Aorta (tissue), 5 donors: ENCODE measurements around the gene RSBN1. TPM values are rescaled to one million over a fixed set of nuclear protein-coding genes. Genes with fewer than 3 reads are reported as not detected.

Experiments
- ATAC-seq: fragments of 200-7000 bp; cut with Tn5 transposase; one replicate; pipeline ENCODE4 v1.9.1; 2022; ENCODE audit warnings: moderate library complexity; ENCODE audit not compliant: low FRiP score
- DNase-seq, 2 donors: peaks; one replicate each; pipeline ENCODE4 v3.0.0-alpha.2; 2020
- H3K27ac ChIP-seq, 2 donors: one replicate each; pipeline ENCODE4 v1.5.1; 2013; ENCODE audit warnings: low read length in 2 of 2, mild to moderate bottlenecking in 2 of 2, moderate library complexity in 2 of 2, control low read depth in 1 of 2, inconsistent platforms in 1 of 2, low read depth in 1 of 2
- H3K27me3 ChIP-seq, 2 donors: one replicate each; pipeline ENCODE4 v1.6.1; 2013; ENCODE audit warnings: control low read depth in 1 of 2, low read length in 1 of 2, mild to moderate bottlenecking in 1 of 2, moderate library complexity in 1 of 2; ENCODE audit not compliant: insufficient read depth in 2 of 2, control insufficient read depth in 1 of 2
- H3K36me3 ChIP-seq, 2 donors: one replicate each; pipeline ENCODE4 v1.6.1; 2013; ENCODE audit warnings: control low read depth in 1 of 2, low read length in 1 of 2, mild to moderate bottlenecking in 1 of 2; ENCODE audit not compliant: insufficient read depth in 2 of 2, control insufficient read depth in 1 of 2
- H3K4me1 ChIP-seq, 2 donors: one replicate each; pipeline ENCODE4 v1.6.1; 2013; ENCODE audit warnings: low read length in 2 of 2, control low read depth in 1 of 2, mild to moderate bottlenecking in 1 of 2, moderate library complexity in 1 of 2; ENCODE audit not compliant: insufficient read depth in 2 of 2, control insufficient read depth in 1 of 2
- H3K4me3 ChIP-seq, 2 donors: one replicate each; pipeline ENCODE4 v1.5.1; 2013; ENCODE audit warnings: low read length in 2 of 2, control low read depth in 1 of 2, mild to moderate bottlenecking in 1 of 2
- H3K9me3 ChIP-seq: one replicate; pipeline ENCODE4 v1.6.1; 2013; ENCODE audit warnings: mild to moderate bottlenecking, low read length; ENCODE audit not compliant: control insufficient read depth
- WGBS, 2 donors: extraction: QIAGEN DNeasy Blood & Tissue Kit; methylation state at CpG; one replicate each; pipeline ENCODE4 v1.1.7; 2013; 5-methylcytosine and 5-hydroxymethylcytosine counted together
- intact Hi-C, 2 donors: fragments of 100-400 bp; cut with DNase I; formaldehyde crosslinking; loops; one replicate each; pipeline versions ENCODE4 v1.14.2 to v1.15.0; 2022
- long read RNA-seq, 2 donors: library from polyadenylated mRNA; unstranded; transcript quantifications; one replicate each; pipeline ENCODE4 v2.0.0, GENCODE V29; 2020 to 2021
- polyA plus RNA-seq, 2 donors: library from polyadenylated mRNA; stranded (reverse); fragments of 200-250 nt; gene quantifications; one replicate each; pipeline ENCODE4 v1.2.3, GENCODE V29; 2013
- total RNA-seq, 2 donors: library from RNA; stranded (reverse); fragmentation: NEBNext Ultra II Directional; extraction: Animal tissue kit (Norgen Biotek cat#: 25700); gene quantifications; one replicate each; pipeline ENCODE4 v1.2.1, GENCODE V29; 2021
- donor health status: healthy with polysubstance abuse.
- donor health status: Bipolar disorder and iron deficiency.
- donor health status: DM: no; HTN: no; CAD: no.
- donor health status: DM: no; HTN: no; CAD: no.
- donor health status: DM: yes; HTN: yes; CAD: no.

The RSBN1 gene
- total RNA-seq (10 to 100 TPM; 17.1 to 22.5 TPM), polyA plus RNA-seq (1 to 10 TPM; 3.6 to 5.2 TPM)
- long read RNA-seq, donor 1, full-length matches to known transcripts = 3 of 11 reads
- long read RNA-seq, donor 1, partial matches to known transcripts = 7 of 11 reads
- long read RNA-seq, donor 1, other reads (novel, unspliced or antisense) = 1 of 11 reads
- long read RNA-seq, donor 2, full-length matches to known transcripts = 5 of 27 reads
- long read RNA-seq, donor 2, partial matches to known transcripts = 19 of 27 reads
- long read RNA-seq, donor 2, other reads (novel, unspliced or antisense) = 3 of 27 reads

- Histone ChIP-seq H3K27me3 (no peaks in the 10 kb centered on the region), H3K27ac (peak within 1 kb of the TSS; percentile 34 to 61), H3K9me3 (no peaks in the 10 kb centered on the region), H3K4me1 (peaks cover 0 to 1% of the 10 kb centered on the region in 2 donors), H3K4me3 (peak within 1 kb of the TSS; percentile 61 to 84), H3K36me3 (no peaks in the 10 kb centered on the region)
- intact Hi-C loops = loop anchor here in 1 of 2 donors (5.0 kb wide), 1 partner anchor 50 kb away; no protein-coding TSS in a partner anchor
- peak; percentile 99 for DNase-seq
- 0% methylated on average over 72 to 82 of the region's 82 CpGs for WGBS, 2 donors
- ATAC-seq = peak; percentile 99
Observed at GRCh38 chr1:113811888-113812660, at the start of gene RSBN1. TSS of gene RSBN1 (minus strand) at chr1:113812476. CDS start at chr1:113812412, 64 bp downstream.

DNA sequence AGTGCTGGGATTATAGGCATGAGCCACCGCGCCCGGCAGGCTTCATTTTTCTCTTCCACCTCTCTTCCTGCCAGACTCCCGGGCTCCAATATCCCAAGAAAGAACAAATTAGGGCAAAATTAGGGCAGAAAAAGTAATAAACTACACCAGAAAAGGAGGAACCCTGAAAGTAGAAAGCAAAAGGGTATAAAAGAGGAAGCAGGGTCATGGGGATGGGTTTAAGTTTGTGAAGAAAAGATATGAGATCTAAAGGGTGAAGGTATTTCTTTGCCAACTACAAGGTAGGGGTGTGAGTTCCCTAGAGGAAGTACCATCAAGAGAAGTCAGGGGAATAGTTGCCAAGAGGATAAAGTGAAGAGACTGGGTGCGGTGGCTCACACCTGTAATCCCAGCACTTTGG, 49.4 kb upstream of the RSBN1 start:
- ATAC-seq = no peak

DNA sequence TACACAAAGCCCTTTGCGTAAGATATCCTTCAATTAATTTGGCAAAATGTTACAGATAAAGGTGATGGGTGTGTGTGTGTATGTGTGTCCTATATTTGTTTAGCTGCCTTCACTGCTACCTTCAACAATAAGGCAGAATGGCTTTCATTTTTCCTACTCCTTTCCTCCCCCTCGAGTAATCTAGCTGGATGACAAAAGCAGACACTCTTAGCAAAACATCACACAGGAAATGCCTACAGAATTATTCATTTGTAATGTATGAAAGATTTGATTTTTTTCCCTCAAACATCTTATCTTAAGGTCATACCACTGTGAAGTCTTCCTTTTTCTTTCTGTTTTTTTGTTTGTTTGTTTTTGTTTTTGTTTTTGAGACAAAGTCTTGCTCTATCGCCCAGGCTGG, 48.6 kb upstream of the RSBN1 start:
- 39 to 42% methylated on average over 3 of the region's 3 CpGs for WGBS, 2 donors
- Histone ChIP-seq H3K4me1 (no peaks in the 10 kb centered on the region), H3K27ac (no peak overlapping the region), H3K27me3 (no peaks in the 10 kb centered on the region), H3K36me3 (no peaks in the 10 kb centered on the region), H3K9me3 (no peaks in the 10 kb centered on the region), H3K4me3 (no peak overlapping the region)
- DNase-seq = no peak
- no peak for ATAC-seq
- intact Hi-C loops = no loop called here

More for the DNA sequence above, 49.4 kb upstream of the RSBN1 start:
- no peak overlapping the region for H3K4me3 ChIP-seq
- intact Hi-C loops = no loop called here
- H3K4me1 ChIP-seq = no peaks in the 10 kb centered on the region
- WGBS, 2 donors = 91 to 93% methylated on average over 5 of the region's 5 CpGs
- DNase-seq = no peak
- no peaks in the 10 kb centered on the region for H3K9me3 ChIP-seq
- H3K27me3 ChIP-seq = no peaks in the 10 kb centered on the region
- H3K27ac ChIP-seq = no peak overlapping the region
- no peaks in the 10 kb centered on the region for H3K36me3 ChIP-seq

- Histone ChIP-seq H3K27ac (no peak overlapping the region), H3K9me3 (no peaks in the 10 kb centered on the region), H3K4me3 (no peak overlapping the region), H3K27me3 (no peaks in the 10 kb centered on the region), H3K4me1 (no peaks in the 10 kb centered on the region), H3K36me3 (no peaks in the 10 kb centered on the region)
- ATAC-seq (no peak), DNase-seq (no peak)
- intact Hi-C loops = no loop called here
- WGBS, 2 donors = 63 to 72% methylated on average over 3 of the region's 3 CpGs
Observed at GRCh38 chr1:113859478-113860175, 47.4 kb upstream of the RSBN1 start.

- no peaks in the 10 kb centered on the region for H3K36me3 ChIP-seq
- 84 to 92% methylated on average over 1 of the region's 1 CpG for WGBS, 2 donors
- intact Hi-C loops = no loop called here
- H3K4me1 ChIP-seq = no peaks in the 10 kb centered on the region
- H3K27me3 ChIP-seq = no peaks in the 10 kb centered on the region
- DNase-seq (no peak), ATAC-seq (no peak)
- no peak overlapping the region for H3K4me3 ChIP-seq
- no peak overlapping the region for H3K27ac ChIP-seq
- H3K9me3 ChIP-seq = no peaks in the 10 kb centered on the region
Observed at GRCh38 chr1:113858982-113859381, 46.7 kb upstream of the RSBN1 start.

- Histone ChIP-seq H3K27me3 (no peaks in the 10 kb centered on the region), H3K9me3 (no peaks in the 10 kb centered on the region), H3K4me3 (no peak overlapping the region), H3K27ac (no peak overlapping the region), H3K36me3 (no peaks in the 10 kb centered on the region), H3K4me1 (no peaks in the 10 kb centered on the region)
- ATAC-seq (no peak), DNase-seq (no peak)
- intact Hi-C loops = no loop called here
- 87 to 89% methylated on average over 3 of the region's 3 CpGs for WGBS, 2 donors
Observed at GRCh38 chr1:113858418-113858817, 46.1 kb upstream of the RSBN1 start.

GRCh38 chr1:113857776-113858175, 45.5 kb upstream of the RSBN1 start:
- Histone ChIP-seq H3K27ac (no peak overlapping the region), H3K9me3 (no peaks in the 10 kb centered on the region), H3K27me3 (no peaks in the 10 kb centered on the region), H3K4me1 (no peaks in the 10 kb centered on the region), H3K4me3 (no peak overlapping the region), H3K36me3 (no peaks in the 10 kb centered on the region)
- WGBS, 2 donors = 74 to 83% methylated on average over 3 of the region's 3 CpGs
- DNase-seq (no peak), ATAC-seq (no peak)
- intact Hi-C loops = no loop called here

DNA sequence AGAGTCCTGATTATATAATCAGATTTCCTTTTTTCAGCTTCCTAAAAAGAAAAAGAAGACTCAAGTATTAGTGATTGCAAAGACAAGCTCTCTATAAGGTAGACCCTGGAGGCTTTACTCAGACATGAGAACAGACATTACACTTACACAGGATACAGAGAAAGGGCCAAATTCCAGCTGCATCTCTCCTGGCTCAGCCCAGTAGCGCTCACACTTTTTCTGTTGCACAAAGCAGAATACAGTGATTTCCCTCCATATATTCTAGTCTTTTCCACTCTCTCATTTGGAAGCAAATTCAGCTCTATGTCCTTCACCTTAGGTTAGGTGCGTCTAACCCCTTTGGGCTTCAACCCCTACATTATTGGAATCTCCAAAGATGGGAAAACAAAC, 44.1 kb upstream of the RSBN1 start:
- H3K36me3 ChIP-seq = no peaks in the 10 kb centered on the region
- no peak for DNase-seq
- 91 to 94% methylated on average over 2 of the region's 2 CpGs for WGBS, 2 donors
- no peak overlapping the region for H3K27ac ChIP-seq
- no peaks in the 10 kb centered on the region for H3K9me3 ChIP-seq
- intact Hi-C loops = no loop called here
- no peak overlapping the region for H3K4me3 ChIP-seq
- no peak for ATAC-seq
- H3K4me1 ChIP-seq = no peaks in the 10 kb centered on the region
- H3K27me3 ChIP-seq = no peaks in the 10 kb centered on the region
